ENCODE results near the gene SCARB2. TPM values are rescaled to one million over a fixed set of nuclear protein-coding genes. Genes with fewer than 3 reads are reported as not detected.

SCARB2 gene
- total RNA-seq, 4 donors from 2014 or later, result 178 to 271 (median 206) TPM

DNA sequence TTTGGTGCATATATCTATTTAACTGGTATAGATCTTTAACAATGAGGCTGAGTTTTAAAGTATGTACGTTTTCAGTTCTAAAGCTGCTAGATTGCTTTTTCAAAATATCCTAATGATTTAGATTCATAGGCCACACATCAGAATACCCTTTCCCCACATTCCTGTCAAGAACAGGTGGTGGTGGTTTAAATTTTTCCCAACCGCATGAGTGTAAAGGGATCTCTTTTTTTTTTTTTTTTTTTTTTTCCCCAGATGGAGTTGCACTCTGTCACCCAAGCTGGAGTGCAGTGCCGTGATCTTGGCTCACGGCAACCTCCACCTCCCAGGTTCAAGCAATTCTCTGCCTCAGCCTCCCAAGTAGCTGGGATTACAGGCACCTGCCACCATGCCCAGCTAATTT lies 93.4 kb downstream of the SCARB2 start:
- Histone ChIP-seq H3K27me3 (no peaks in the 10 kb centered on the region), H3K4me3 (replicated peaks in 1 of 3) (no peak overlapping the region), H3K4me1 (no peaks in the 10 kb centered on the region), H3K27ac (no peak overlapping the region), H3K9me3 (no peaks in the 10 kb centered on the region), H3K36me3 (peaks cover 15 to 37% of the 10 kb centered on the region in 2 donors)
- 82 to 96% methylated on average over 4 of the region's 4 CpGs for WGBS, 2 donors
- intact Hi-C loops (cut with DNase I), result no loop called here
- no peak for TF ChIP-seq POLR2A (IDR thresholded peaks at IDR 0.05)
- TF ChIP-seq, protein P1, sequence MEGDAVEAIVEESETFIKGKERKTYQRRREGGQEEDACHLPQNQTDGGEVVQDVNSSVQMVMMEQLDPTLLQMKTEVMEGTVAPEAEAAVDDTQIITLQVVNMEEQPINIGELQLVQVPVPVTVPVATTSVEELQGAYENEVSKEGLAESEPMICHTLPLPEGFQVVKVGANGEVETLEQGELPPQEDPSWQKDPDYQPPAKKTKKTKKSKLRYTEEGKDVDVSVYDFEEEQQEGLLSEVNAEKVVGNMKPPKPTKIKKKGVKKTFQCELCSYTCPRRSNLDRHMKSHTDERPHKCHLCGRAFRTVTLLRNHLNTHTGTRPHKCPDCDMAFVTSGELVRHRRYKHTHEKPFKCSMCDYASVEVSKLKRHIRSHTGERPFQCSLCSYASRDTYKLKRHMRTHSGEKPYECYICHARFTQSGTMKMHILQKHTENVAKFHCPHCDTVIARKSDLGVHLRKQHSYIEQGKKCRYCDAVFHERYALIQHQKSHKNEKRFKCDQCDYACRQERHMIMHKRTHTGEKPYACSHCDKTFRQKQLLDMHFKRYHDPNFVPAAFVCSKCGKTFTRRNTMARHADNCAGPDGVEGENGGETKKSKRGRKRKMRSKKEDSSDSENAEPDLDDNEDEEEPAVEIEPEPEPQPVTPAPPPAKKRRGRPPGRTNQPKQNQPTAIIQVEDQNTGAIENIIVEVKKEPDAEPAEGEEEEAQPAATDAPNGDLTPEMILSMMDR (IDR thresholded peaks at IDR 0.05), result no peak
- DNase-seq, result no peak

GRCh38 chr4:76117536-76117935 lies 96.1 kb downstream of the SCARB2 start:
- 97% methylated on average over 5 of the region's 5 CpGs for WGBS, 2 donors
- no peaks in the 10 kb centered on the region for H3K4me1 ChIP-seq
- no peak for DNase-seq
- H3K9me3 ChIP-seq, result no peaks in the 10 kb centered on the region
- intact Hi-C loops (cut with DNase I), result no loop called here
- peaks cover 15 to 25% of the 10 kb centered on the region in 2 donors for H3K36me3 ChIP-seq
- H3K4me3 ChIP-seq (replicated peaks in 1 of 3), result no peak overlapping the region
- no peaks in the 10 kb centered on the region for H3K27me3 ChIP-seq
- no peak for TF ChIP-seq POLR2A (IDR thresholded peaks at IDR 0.05)
- no peak overlapping the region for H3K27ac ChIP-seq

DNA sequence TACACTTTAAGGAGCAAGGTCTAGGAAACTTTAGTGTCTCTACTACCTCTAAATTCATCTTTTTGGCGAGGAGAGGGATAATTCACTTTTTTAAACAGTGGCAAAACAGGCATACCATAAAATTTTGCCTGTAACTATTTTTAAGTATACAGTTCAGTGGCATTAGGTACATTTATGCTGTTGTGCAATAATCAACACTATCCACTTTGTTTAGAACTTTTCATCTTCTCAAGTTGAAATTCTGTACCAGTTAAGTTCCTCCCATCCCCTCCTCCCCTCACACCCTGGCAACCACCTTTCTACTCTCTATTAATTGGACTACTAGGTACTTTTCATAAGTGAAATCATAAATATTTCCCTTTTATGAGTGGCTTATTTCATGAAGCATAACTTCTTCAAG lies 96.8 kb downstream of the SCARB2 start:
- H3K36me3 ChIP-seq, result peaks cover 15 to 25% of the 10 kb centered on the region in 2 donors
- H3K4me1 ChIP-seq, result no peaks in the 10 kb centered on the region
- intact Hi-C loops (cut with DNase I), result no loop called here
- H3K27me3 ChIP-seq, result no peaks in the 10 kb centered on the region
- H3K27ac ChIP-seq, result no peak overlapping the region
- WGBS, 2 donors, result 89 to 97% methylated on average over 1 of the region's 1 CpG
- TF ChIP-seq, protein P1 (IDR thresholded peaks at IDR 0.05), result no peak
- TF ChIP-seq POLR2A (IDR thresholded peaks at IDR 0.05), result no peak
- no peaks in the 10 kb centered on the region for H3K9me3 ChIP-seq
- no peak overlapping the region for H3K4me3 ChIP-seq (replicated peaks in 1 of 3)
- no peak for DNase-seq

Other genes with a start within 250 kb of the SCARB2 start
- gene SDAD1, start 222.9 kb downstream of the SCARB2 start, total RNA-seq, result 10 to 100 TPM; 40.7 to 57.1 (median 45.8) TPM
- gene CXCL9, start 206.3 kb downstream of the SCARB2 start, total RNA-seq, result 1 to 10 TPM in 3 of 4 donors, under 1 TPM in 1; 0.75 to 3.8 (median 1.7) TPM
- 1 to 10 TPM in 1 of 4 donors, not detected in 3; 2.7 TPM for gene CXCL10, start 190.3 kb downstream of the SCARB2 start, total RNA-seq
- gene CXCL11, start 177.8 kb downstream of the SCARB2 start, total RNA-seq, result 1 to 10 TPM in 1 of 4 donors, not detected in 3; 1.3 TPM
- 1 to 10 TPM in 1 of 4 donors, not detected in 3; 2.1 TPM for gene ART3, start 139.1 kb downstream of the SCARB2 start, total RNA-seq
- gene NUP54, start 65.4 kb downstream of the SCARB2 start, total RNA-seq, result 10 to 100 TPM; 37.7 to 49.7 (median 48.8) TPM
- 10 to 100 TPM in 3 of 4 donors, 1 to 10 TPM in 1; 9.7 to 16.9 (median 13.7) TPM for gene FAM47E, start 37.9 kb upstream of the SCARB2 start, total RNA-seq
- gene STBD1, start 92.9 kb upstream of the SCARB2 start, total RNA-seq, result 1 to 10 TPM; 1.0 to 2.5 (median 1.4) TPM
- gene CCDC158, start 207.3 kb upstream of the SCARB2 start, total RNA-seq, result 1 to 10 TPM; 2.0 to 5.8 (median 3.5) TPM
- gene SHROOM3, start 221.4 kb upstream of the SCARB2 start, total RNA-seq, result 10 to 100 TPM; 41.7 to 77.8 (median 62.0) TPM